Stimulated activated CD4-positive, alpha-beta T cell treated with anti-CD3 and anti-CD28 coated beads, Interleukin-4, amount 100 ng/mL, for 48 hours (primary cell): ENCODE measurements around the gene PRKCB.

ENCODE experiments used
- DNase-seq, 2 donors: peaks; one replicate each; pipeline ENCODE4 v3.0.0-alpha.2; 2020; ENCODE audit warnings: low read depth in 2 of 2

PRKCB gene

DNA sequence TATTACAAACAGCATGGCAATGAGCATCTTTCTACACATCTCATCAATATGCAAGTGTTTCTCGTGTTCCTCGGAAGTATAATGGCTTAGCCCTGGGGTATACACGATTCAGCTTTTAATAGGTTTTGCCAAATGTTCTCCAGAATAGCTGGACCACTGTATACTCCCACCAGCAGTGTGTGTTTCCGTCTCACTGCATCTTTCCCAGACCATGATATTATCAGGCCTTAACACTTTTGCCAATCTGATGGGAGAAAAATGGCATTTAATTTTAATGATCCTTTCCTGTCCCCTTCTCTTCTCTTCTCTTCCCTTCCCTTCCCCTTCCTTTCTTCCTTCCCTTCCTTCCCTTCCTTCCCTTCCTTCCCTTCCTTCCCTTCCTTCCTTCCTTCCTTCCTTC, 30.8 kb downstream of the PRKCB start:
- DNase-seq, result no peak

DNA sequence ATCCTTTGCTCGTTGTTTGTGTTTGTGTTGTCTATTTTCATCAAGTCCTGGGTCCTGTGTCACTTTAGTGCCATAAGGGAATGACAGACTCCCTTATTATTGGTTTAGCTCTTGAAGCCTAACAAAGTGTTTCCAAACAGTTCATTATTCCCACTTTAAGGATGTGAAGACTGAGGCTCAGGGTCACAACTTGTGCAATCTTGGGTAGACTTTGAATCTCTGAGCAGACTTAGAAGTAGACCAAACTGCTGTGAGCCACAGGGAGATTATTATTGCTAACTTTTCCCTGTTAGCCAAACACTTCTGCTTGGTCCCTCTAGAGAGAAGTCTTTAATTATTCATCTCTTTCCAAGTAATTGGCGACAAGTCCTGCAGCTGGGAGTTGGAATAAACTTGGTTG, 31.8 kb downstream of the PRKCB start:
- DNase-seq, result no peak

DNA sequence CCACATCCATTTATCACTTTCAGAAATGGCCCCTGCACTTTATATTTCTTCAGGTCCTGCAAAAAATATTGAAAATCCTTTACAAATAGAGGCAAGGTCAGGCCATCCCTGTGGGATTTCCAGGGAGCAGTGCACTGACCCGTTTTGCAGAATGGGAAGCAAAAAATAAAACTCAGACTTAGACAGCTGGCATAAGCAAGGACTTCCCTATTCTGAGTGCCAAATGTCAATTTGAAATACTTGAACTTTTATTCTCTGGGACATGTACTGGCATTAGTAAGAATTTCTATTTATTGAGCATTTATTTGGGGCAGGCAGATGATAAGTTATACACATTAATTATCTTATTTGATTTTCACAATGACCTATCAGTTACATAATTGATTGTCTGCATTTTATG, 32.4 kb downstream of the PRKCB start:
- DNase-seq, result no peak

DNA sequence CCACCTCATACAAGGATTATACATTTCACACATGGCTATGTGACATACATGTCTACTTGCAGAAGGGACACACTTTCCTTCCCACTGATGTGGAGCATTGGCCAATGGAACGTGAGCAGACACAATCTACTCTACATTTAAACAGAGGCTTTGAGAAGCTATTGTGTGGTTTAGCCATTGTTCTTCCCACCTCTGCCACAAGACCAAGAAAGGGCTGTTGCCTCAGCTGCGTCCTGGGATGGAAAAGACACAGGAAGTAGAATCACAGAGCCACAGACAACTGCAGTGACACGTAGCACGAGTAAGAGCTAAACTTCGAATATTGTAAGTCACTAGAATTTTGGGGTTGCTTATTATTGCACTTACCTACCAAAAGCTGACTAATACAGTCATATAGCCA, 33.3 kb downstream of the PRKCB start:
- no peak for DNase-seq

DNA sequence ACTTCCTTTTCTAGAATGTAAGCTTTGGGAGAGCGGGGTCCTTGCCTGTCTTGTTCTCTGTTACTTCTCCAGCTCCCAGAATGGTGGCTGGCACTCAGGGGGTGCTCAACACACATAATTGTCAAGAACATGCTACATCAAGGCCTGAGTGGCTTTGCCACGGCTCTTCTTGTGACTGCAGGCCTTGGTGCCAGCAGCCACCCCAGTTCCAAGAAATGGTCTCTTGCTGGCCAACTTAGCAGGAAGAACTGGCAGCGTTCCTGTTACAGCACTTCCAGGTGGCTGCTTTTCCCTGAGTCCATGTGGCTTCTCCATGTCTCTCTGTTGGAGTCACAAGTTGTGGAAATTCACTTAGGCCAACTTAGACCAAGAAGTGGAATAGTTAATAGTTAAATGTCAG, 36.1 kb downstream of the PRKCB start:
- no peak for DNase-seq

DNA sequence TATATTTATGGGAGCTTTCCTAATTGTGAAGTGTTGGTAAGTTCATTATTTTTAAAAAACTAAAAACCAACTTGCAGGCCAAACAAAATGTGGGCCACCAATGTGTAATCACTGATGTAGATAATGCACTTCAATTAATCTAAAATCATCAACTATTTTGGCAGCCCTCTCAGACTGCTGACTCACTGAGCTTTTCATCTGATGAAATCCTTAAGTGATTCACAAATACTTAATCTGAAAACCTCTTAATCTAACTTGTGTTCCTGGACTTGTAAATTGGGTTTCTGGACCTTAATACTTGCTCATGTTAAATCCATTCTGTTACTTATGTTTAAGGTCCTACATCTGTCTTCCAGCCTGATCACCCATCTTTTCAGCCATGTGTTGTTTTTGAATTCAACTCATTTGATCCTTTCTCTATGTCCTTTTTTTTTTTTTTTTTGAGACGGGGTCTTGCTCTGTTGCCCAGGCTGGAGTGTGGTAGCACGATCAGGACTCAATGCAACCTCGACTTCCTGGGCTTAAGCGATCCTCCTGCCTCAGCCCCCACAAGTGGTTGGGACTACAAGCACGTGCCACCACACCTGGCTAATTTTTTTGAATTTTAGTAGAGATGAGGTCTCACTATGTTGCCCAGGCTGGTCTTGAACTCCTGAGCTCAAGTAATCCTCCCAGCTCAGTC, 39.0 kb downstream of the PRKCB start:
- no peak for DNase-seq

DNA sequence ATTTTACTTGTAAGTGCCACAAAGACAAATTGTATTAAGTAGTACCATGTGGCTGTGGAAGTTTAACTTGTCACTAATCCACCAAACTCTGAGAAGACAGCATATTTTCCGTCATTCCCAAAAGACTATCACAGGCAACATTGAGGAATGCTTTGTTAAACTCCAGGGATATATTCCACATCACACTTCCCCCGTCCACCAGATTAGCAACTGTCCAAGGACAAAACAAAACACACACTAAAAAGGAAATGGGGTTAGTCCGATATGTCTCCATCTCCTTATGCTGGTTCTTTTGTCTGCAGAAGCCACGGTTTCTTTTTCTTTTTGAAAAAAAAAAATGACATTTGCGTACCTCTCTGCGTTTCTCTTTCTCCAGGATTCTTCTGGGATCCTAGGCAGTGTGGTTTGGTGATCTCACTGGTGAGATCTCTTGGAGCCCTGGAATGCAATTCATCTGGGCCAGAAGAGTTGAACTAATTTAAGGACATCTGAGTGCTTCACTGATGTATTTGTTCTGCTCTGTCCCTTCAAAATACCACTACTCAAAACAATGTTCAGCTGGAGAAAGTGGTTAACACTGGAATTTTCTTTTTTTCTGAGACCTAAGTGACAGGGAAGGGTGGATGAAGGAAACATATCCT, 40.6 kb downstream of the PRKCB start:
- DNase-seq, result no peak

DNA sequence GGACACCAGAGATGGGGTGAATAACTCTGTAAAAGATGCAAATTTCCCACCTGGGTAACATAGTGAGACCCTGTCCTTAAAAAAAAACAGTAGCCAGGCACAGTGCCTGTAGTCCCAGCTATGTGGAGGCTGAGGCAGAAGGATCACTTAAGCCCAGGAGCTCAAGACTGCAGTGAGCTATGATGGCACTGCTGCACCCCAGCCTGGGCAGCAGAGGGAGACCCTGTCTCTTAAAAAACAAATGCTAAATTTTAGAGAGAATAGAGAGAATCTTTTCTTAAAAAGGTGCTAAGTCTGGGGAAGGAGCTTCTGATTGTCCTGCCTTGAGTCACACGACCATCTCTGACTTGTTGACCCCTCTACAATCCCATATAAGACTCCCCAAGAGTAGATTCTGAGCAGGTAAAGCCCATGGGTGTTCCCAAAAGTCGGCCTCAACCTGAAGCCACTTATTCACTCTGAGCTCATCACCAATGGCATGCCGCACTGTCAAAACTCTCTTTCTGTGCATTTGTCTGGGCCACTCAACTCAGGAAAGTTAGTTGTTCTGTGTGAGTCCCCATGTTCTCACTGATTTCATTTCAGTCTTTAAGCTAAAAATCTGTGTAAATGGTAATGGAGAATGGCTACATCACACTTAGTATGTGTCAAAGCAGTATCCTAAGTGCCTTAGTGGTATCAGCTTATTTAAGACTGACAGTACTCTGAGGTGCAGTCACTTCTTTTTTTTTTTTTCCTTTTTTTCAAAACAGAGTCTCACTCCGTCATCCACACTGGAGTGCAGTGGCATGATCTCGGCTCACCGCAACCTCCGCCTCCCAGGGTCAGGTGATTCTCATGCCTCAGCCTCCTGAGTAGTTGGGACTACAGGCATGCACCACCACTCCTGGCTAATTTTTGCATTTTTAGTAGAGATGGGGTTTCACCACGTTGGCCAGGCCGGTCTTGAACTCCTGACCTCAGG, 41.6 kb downstream of the PRKCB start:
- no peak for DNase-seq

DNA sequence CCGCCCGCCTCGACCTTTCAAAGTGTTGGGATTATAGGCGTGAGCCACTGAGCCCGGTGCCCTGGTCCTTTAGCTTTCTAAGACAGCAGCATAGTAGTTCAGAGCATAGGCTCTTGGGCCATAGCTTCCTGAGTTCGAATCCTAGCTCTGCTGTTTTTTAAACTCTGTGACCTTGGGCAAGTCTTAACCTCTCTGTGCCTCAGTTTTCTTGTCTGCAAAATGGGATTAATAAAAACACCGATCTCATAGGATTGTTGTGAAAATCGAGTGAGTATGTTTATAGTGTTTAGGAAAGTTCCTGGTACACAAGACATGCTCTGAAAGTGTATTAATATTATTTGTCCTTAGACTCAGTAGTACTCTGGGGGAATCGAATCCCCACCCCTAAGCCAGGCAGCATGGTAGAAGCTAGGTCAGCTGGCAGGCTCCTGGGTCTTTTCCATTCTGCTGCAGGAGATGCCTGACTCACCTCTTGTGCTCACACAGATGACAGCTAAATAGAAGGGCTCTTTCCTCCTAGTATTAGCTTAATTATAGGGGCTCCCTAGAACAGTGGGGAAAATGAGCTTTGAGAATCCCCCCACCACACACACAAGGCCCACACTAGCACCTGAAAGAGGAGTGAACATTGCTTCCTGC, 44.1 kb downstream of the PRKCB start:
- DNase-seq, result no peak

DNA sequence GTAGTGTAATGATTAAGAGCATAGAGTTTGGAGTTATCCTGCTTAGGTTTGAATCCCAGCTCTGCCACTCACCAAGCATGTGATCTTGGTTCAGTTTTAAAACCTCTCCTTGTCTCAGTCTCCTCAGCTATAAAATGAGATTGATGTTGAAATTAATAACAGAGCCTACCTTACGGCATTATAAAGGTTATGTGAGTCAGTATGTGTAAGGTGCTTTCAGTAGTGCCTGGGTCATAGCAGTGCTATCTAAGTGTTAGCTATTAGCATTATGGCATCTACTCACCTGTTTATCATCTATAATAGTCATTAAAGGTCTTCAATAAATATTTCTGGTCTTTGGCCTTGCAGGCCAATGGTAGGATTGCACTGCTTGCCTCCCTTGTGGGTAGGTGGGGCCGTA, 53.4 kb downstream of the PRKCB start:
- DNase-seq, result no peak

DNA sequence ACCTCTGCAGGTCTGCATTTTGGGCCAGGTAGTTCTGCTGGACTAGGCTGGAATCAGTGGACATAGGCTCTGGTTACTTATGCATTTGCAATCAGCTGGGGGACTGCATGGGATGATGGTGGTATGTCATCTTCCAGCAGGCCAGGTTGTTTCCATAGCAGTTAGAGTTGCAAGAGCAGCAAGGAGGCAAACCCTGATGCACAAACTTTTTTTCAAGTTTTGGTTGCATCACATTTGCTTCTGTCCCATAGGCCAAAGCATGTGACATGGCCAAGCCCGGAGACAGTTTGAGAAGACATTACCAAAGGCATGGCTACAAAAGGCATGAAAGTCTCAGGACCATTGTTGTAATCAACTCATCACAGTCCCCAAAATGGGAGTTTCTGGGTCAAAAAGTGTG, 58.2 kb downstream of the PRKCB start:
- no peak for DNase-seq

DNA sequence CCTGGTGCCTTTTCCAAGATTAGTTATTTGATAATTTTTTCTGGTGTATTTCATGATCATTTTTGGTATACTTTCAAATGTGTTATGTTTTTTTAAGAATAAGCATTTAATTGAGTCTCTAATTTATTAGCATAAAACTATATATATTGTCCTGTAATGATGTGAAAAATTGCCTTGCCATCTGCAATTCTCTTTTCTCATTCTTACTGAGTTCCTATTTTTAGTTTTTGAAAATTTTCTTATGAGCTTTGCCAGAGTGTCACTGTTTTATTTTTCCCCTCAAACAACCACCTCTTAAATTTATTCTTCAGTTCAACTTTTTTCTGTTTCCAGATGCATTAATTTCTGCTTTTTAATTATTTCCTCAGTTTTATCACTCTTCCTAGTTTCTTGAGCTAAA, 59.3 kb downstream of the PRKCB start:
- no peak for DNase-seq

DNA sequence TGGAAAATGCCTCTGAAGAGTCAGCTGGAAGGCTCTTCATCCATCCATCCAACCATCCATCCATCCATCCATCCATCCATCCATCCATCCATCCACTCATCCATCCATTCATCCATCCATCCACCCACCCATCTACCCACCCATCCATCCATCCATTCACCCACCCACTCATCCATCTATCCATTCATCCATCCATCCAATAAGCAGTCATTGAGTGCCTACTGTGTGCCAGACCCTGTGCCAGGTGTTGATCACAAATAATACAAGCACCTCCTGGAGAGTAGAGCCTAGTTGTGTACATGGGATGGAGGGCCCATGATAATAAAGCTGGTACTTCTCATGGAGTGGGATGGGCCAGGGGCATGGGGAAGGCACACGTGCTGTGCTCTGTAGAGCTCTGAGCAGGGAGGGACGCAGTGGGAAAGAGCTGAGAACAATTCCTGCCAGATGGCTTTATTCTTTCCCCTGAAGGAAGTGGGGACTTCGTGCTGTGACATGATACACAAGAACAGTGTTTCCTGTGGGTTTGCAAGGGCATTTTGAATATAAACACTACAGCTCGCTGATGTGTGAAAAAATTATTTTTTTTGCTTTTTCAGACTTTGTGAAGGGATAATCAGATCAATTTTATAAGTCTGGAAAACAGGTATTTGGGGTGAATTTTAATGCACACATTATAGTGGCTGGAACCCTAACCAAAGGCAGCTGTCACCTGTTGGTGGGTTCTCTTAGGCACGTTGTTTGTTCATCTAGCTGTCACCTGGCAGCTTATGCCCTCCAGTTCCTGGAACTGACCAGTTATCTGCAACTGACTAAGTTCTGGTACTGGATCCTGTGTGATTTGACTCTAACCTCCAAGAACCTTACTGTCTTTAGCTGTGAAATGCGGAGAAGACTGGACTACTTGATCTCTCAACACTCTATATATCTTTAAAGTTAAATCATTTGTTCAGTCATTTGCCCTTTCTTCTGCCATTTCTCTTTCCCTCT, 61.3 kb downstream of the PRKCB start:
- DNase-seq, result no peak

DNA sequence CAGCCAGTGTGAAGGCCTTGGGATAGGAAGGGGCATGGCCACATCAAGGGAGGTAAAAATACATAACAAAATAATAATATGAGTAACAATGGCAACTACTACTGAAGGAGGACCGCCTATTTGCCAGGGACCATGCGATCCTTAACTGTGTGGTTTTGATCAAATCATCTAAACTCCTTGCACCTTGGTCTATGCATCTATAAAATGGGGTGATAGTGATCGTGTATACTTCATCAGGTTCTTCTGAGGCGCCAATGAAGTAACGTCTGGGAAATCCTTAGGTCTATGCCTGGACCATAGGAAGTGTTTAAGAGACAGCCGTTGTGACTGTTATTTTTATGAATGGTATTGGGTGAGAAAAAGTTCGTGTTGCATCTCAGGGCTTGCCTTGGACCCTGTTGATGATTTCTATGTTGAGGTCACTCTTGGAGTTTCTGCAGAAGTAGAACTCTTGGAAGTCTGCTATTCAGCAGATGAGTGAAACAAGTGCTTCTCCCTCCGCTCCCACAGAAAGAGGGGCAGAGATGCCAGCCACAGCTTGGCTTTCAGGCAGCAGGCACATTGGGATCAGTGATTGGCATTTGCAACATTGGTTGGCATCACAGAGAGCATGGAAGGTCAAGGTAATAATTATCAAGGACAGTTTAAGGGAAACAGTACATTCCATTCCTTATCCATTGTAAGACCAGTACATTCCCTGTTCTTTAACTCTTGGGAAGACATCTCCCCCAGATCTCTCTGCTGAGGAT, 63.1 kb downstream of the PRKCB start:
- no peak for DNase-seq

DNA sequence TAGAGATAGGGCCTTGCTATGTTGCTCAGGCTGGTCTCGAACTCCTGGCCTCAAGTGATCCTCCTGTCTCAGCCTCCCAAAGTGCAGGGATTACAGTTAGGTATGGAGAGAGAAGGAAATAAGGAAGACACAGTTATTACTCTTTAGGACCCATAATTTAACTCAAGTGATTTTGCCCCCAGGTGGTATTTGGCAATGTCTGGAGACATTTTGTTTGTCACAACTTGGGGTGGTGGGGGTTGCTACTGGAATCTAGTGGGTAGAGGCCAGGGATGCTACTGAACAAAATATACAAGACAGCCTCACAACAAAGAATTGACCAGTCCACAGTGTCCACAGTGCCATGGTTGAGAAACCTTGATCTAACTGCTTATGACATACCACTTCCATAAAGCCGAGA, 64.1 kb downstream of the PRKCB start:
- DNase-seq, result no peak

DNA sequence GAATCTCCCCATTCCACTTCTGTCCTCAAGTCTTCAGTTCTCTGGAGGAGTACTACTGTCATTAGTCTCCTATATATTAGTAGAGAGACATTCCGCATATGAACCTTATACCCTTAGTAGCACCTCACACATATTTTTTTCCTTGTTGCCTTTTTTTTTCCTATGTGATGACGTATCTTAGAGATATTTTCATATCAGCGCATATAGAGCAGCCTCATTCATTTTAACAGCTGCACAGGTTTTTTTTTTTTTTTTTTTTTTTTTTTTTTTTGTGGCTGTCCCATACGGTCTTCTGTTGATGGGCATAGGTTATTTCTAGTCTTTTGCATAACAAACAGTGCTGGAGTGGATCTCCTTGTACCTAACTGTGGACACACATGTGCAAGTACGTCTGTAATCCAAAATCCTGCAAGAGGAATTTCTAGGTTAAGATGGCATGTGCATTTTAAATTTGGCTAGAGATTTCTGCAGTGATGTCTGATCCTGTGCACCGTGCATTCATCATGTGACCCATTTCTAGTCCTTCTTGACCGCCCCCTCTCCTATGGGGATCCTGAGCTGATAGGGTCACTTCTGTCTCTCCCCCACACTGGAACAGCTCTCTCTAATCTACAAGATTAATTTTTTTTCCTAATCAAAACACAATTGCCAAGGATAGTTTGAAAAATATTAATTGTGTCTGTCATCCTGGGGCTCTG, 64.8 kb downstream of the PRKCB start:
- DNase-seq, result no peak

DNA sequence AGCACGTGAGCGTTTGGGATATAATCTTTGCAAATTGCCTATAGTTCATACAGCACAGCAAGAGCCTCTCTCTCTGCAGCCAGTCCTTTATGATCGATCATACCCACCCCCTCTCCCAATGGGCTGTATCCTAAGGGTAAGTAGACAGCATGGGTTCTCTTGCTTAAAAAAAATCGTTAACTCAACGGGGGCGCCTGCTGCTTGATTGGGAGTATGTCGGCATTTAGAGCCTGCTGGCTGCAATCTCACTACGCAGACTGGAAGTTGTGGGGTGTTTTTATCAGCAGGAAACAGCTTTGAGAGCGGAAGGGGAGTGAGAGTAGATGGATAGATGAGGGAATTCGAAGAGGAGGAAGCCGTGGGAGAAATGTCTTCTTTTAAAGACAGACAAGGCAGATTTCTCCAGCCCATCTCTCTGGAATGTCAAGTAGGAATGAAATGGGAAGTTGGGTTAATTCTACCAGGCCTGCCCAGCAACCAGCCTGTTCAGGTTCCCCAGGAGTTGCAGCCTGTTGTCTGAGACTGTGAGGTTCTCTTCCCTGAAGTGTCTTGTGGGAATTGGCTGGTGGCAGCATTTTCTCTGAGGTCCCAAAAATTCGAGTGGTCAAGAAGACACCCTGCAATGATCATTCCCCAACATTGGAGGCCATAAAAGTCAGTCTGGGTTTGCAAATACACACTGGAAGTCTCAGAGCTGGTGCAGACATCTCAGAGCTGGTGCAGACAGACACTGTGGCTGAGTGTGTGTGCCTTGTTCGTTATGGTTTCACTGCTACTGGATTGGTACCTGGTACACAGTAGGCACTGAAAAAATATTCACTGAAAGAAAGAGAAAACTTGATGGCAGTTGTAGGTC, 65.6 kb downstream of the PRKCB start:
- DNase-seq, result no peak

DNA sequence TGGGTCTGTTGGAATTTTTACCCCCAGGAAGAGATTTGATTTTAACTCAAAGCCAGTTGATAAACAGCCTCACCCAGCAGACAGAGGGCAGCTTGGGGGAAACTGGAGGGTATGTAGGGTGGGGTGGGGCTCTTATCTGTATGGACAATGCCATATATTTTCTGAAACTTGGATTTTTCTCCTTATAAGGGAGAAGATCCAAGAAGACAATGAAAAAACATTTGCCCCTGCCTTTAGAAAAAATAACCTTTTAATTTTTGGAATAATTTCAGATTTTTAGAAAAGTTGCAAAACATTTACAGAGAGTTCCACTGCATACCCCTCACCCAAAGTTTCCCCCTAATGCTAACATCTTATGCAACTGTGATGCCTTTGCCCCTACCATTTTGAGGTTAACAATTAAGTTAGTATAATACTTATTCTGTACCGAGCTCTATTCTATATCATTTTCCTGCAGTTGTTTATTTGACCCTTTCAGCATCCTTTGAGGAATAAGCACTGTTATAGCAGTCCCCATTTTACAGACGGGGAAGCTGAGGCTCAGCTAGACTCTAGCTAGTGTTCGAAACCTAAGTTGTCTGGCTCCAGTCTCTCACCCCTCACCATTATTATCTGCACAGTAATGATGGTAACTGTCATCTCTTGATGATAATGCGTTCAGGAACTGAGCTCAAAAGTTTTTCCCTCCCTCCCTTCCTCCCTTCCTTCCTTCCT, 66.4 kb downstream of the PRKCB start:
- no peak for DNase-seq
